Fibroblast of lung (primary cell): ENCODE results near the gene LAMC3.

Source experiments
- EZH2 ChIP-seq: IDR thresholded peaks from 2 replicates; pipeline ENCODE4 v1.5.1; 2012; ENCODE audit warnings: low read length, control low read depth, mild to moderate bottlenecking; ENCODE audit errors: missing control alignments
- TF ChIP-seq, protein P1 (sequence below), 2 donors: IDR thresholded peaks in 1 of 2; conservative IDR thresholded peaks in 1 of 2; 1 replicate in 1 of 2; 2 replicates in 1 of 2; pipeline ENCODE4 v1.5.1; 2011 to 2012; ENCODE audit warnings: low read length in 2 of 2, control low read depth in 1 of 2, inconsistent platforms in 1 of 2, low read depth in 1 of 2, mild to moderate bottlenecking in 1 of 2

- TF ChIP-seq, protein P1, sequence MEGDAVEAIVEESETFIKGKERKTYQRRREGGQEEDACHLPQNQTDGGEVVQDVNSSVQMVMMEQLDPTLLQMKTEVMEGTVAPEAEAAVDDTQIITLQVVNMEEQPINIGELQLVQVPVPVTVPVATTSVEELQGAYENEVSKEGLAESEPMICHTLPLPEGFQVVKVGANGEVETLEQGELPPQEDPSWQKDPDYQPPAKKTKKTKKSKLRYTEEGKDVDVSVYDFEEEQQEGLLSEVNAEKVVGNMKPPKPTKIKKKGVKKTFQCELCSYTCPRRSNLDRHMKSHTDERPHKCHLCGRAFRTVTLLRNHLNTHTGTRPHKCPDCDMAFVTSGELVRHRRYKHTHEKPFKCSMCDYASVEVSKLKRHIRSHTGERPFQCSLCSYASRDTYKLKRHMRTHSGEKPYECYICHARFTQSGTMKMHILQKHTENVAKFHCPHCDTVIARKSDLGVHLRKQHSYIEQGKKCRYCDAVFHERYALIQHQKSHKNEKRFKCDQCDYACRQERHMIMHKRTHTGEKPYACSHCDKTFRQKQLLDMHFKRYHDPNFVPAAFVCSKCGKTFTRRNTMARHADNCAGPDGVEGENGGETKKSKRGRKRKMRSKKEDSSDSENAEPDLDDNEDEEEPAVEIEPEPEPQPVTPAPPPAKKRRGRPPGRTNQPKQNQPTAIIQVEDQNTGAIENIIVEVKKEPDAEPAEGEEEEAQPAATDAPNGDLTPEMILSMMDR (conservative IDR thresholded peaks at IDR 0.05 in 1 of 2, IDR thresholded peaks at IDR 0.05 in 1 of 2; ENCODE audit: low read depth in 1 of 2, low read length in 2 of 2) = no peak
- TF ChIP-seq EZH2 = no peak
Measured at GRCh38 chr9:130994135-130995085, 14.6 kb upstream of the LAMC3 start.
